Globus pallidus (tissue), 1 donor: ENCODE measurements around the gene SMIM38.
A peak's percentile ranks its signal among the peaks of the same experiment; 100 is the strongest.
"Not testable (repeated sequence)": the region's sequence is repeated elsewhere in the genome, so short reads cannot be mapped to it uniquely, and the experiment has no call there.

ENCODE experiments used
- DNase-seq: peaks from one replicate; pipeline ENCODE4 v3.0.0-alpha.2; 2015; ENCODE audit warnings: low spot score

The SMIM38 gene

GRCh38 chr11:69140161-69140560 is 15.6 kb upstream of the SMIM38 start:
- not testable (repeated sequence) for DNase-seq

DNA sequence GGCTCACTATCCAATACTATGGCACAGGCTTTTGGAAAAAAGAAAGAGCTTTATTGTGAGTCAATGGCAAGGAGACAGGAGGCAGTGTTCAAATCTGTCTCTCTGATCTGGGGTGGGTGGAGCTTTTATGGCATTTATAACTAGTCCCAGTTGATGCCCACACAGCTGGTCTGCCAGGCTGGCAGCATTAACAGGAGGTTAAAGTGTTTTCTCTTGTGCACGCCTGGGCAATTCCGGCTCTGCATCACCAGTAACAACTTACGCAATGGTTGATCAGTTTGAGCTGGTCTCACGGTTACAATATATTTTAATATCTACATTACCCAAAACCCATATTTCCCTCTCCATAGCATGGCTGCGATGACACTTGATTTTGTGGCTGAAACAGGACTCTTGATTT is 15.1 kb upstream of the SMIM38 start:
- DNase-seq: no peak

- no peak for DNase-seq
Measured at GRCh38 chr11:69141742-69142141, 14.0 kb upstream of the SMIM38 start.

DNA sequence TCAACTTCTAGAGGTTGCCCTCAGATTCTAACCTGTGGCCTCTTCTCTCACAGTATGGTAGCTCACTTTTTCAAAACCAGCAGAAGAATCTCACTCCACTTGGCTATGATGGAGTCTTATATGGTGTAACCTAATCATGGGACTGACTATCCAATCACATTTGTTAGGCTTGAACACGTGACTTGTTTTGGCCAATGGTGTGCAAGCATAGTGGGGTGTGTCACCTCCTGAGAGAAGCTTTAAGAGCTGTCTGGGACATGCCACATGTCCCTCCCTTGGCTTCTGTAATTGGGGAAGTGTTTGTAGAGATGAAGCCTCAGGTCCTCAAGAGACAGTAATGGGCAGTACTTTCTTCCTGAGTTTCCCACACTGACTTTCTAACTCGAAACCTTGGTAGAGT is 12.8 kb upstream of the SMIM38 start:
- no peak for DNase-seq

DNA sequence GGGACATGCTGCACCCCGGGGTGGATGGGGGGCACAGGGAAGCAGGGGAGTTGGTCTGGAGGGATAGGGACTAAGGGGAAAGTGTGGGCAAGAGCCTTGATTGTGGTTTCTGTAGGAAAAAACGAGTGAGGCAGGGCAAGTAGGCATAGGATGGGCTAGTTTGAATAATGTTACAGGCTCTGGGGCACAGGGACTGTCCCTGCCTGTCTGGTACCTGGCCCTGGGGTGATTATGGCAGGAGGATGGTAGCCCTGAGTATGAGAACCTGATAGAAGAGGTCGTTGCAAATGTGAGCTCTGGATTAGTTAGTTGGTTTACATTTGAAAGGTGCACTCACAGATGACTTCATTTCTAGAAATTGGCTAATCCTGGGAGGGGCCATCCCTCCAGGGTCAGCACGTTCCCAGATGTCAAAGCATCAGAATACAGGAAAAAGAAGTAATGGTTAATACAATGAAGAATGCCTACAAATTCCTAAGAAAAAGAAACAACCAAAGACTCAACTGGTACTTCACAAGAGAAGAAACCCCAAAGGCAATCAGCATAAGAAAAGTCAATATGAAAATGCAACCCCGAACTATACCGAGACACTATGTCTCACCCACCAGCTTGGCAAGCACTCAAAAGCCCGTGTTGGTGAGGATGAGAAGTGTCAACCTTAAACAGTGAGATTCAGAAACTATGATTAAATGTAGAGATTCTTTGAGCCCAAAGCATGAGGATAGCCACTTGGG is 11.3 kb upstream of the SMIM38 start:
- DNase-seq: no peak

- DNase-seq: no peak
Measured at GRCh38 chr11:69145050-69145380, 10.7 kb upstream of the SMIM38 start.

DNA sequence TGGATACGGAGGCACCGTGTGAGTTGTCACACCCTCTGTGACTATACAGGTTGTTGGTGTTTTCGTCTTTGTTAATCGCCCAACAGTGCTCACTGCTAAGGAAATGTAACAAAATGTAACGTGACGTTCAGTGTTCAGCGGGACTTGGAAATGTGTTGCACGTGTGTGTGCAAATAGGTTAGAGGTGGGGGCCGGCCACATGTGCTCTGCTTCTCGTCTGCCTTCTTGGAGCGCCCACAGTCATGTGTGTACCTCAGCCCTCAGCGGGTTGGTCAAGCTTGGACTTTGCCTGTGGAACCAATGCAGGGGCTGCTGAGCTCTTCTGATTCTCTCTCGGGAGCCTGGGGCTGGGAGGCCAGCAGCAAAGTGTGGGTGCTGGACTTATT is 7.4 kb upstream of the SMIM38 start:
- DNase-seq: no peak

GRCh38 chr11:69148806-69149205 is 6.9 kb upstream of the SMIM38 start:
- no peak for DNase-seq

DNA sequence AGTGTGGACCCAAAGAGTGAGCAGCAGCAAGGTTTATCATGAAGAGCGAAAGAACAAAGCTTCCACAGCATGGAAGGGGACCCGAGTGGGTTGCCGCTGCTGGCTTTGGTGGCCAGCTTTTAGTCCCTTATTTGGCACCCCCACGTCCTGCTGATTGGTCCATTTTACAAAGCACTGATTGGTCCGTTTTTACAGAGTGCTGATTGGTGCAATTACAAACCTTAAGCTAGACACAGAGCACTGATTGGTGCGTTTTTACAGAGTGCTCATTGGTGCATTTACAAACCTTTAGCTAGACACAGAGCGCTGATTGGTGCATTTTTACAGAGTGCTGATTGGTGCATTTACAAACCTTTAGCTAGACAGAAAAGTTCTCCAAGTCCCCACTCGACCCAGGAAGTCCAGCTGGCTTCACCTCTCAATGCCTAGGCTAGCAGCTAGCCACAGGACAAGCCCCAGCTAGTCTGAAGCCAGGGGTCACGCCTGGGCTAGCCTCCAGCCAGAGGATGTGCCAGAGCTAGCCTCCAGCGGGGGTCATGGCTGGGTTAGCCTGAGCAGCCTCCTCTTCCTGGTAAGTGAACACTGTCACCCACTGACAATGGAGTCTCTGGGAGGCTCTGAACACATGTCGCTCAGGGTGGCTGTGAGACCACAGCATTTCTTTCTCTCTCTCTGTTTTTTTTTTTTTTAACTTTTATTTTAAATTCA is 6.2 kb upstream of the SMIM38 start:
- not testable (repeated sequence) for DNase-seq

- DNase-seq: no peak
Measured at GRCh38 chr11:69150175-69150574, 5.6 kb upstream of the SMIM38 start.

- no peak for DNase-seq
Measured at GRCh38 chr11:69151836-69152235, 3.9 kb upstream of the SMIM38 start.

DNA sequence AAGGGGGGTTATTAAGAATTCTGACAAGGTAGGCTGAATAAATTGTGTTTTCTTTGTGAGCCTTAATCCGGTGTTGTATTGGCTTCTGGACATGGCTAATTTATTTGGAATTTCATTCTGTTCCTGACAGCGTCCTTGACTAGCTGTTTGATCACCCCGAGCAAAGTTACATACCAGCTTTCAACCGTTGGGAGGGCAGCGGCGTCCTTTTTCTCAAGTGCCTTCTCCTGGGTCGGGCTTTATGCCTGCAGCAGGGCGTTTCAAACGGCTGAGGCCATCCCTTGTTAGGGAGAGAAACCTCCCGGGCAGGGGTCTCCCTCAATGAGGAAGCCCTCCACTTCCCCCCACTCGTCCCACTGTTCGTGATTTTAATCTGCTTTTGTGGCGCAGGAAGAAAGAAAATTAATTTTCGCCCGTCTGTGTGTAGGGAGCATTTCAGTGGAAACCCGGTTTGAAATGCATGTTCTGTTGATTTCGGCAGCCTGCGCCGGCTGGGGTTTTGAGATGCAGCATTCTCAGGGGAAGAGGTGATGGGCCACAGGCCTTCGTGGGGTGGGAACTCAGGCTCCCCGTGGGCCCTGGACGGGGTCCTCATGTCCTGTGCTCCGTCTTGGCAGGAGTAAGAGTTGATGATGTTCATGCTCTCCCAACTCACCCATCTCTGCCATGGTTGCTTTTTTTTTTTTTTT is 2.9 kb upstream of the SMIM38 start:
- DNase-seq: no peak

DNA sequence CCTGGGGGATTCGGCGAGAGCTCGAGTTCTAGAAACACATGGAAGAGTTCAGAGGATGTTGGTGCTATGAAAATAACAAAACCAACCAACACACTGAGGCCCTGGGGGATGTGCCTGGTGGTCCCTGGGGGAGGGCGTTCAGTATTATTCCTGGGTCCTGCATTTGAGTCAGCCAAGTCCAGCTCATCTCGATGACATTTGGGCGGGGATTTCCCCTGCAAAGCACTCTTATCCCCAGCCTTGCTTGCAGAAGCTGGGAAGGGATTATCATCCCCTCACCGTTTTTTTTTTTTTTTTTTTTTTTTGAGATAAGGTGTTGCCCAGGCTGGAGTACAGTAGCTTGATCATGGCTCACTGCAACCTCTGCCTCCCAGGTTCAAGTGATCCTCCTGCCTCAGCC is 2.1 kb upstream of the SMIM38 start:
- DNase-seq: no peak

DNA sequence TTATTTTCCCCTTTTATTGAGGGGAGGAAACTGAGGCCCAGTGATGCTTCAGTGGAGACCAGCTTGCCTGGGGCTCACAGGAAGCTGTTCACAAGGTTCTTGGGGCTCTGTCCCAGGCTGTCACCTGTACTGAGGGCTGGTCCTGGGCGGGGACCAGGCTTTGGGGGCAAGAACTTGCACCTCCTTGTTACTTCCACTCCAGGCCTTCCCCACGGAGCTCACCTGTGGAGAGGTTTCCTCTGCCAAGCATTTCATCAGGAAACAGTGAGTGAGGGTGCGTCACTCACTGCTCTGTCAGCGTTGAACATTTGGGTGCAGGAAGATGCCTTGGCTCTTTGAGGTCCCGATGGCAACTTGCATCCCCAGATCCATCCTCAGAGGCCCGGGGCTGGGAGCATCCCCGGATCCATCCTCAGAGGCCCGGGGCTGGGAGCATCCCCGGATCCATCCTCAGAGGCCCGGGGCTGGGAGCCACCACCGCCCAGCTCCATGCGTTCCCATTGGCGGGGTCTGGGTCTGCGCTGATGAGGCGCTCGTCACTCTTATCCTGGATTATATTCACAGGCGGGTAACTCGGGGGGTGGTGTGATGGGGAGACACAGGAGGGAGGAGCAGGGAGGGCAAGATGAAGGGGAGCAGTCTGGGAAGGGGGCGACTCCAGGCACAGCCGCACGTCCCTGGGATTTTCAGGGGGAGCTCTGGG is 1.4 kb upstream of the SMIM38 start:
- no peak for DNase-seq

DNA sequence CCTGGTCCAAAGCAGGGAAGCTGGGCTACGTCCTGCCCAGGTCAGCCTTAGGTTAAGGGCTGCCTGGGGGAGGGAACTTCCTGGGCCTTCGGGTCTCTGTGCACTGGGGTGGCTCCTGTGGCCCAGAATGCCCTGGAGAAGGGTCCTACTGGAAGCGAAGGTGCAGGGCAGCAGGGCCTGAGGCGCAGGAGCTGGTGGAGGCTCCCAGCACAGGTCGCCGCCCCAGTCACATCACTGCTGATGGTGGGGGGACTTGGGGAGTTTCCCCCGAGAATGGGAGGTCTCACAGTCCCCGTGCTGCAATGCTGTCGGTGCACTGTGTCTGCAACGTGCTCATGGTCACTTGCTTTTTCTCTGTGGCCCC is 815 bp upstream of the SMIM38 start:
- no peak for DNase-seq

- no peak for DNase-seq
Measured at GRCh38 chr11:69156235-69156639, 502 bp downstream of the SMIM38 start.

DNA sequence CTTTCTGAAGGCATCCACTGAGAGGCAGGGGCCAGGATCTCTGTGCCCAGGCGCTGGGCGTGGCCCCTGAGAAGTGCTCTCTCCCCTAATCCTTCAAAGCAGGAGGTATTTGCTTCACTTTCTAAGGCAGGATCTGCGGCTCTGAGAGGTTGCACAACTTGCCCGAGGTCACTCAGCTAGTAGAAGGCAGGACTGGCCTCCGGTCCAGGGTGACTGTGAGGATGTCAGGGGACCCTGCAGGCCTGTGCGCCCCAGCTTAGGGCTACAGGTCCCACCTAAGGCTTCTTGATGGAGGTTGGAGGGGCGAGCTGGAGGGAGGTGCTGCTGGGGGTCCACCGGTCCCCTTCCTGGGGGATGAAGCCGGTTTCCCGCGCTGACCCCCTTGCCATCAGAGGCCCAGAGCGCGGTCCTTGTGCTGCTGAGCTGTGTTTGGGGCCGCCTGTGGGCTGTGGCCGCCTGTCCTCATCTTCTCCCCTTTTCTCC is 979 bp downstream of the SMIM38 start:
- no peak for DNase-seq

GRCh38 chr11:69157156-69157821 is 1.6 kb downstream of the SMIM38 start:
- peak; percentile 96 for DNase-seq

DNA sequence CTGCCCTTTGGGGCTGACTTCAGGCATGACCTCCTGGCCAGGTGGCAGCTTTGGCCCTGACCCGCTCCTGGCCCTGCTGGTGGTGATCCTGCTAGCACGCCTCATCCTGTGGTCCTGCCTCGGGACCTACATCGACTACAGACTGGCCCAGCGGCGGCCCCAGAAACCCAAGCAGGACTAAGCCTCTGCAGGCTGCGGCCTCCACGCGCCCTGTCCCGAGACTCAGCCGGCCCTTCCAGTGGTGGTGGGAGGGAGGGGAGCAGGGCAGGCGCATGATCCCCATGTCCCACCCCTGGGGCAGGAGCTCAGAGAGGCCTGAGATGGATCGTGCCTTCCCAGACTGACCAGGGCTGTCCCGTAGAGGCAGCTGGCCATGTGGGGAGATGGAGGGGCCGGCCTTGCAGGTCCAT is 2.1 kb downstream of the SMIM38 start:
- DNase-seq: no peak

DNA sequence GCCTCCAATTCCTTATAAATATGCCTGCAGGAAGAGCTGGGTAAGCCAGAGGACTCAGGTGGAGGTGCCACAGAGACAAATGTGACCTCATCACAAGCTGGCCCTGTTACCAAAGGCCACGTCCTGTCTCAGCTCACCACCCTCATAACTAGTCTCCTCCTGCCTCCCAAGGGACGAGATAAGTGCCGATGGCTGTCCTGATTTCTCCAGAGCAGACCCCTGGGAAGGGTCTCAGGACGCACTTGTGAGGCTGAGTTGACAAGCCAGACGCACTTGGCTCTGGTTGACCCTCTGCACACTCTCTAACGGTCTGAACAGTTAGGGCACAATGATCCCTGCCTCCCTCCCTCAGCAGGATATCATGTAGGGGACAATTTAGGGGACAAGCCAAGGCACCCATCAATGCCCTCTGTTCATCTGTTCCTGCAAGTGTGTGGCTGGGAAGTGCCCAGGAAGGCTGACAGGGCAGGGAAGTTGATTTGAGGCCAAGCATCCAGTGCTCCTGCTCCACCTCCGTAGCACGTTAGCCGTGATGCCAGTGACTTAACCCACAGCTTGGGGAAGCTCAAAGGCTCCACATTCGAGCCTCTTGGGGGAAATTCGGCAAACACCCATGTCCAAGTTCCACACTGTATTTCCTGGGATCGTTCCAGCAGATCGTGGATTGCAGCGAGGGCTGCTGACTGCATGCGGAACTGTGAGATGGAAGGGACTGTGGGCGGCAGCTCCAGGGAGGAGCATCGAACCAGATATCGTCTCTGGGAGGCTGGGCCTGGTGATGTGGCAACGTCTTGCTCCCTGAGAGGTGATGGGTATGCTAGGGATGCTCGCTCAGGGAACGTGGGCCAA is 2.8 kb downstream of the SMIM38 start:
- DNase-seq: no peak
